Trophoblast cell (in vitro differentiated cells and primary cell): ENCODE measurements around the gene PTPRT.

Experiments
- DNase-seq, 2 donors: peaks; one replicate each; pipeline ENCODE4 v3.0.0-alpha.2; 2016
- H2AFZ ChIP-seq: 2 replicates; pipeline ENCODE4 v1.6.1; 2013; ENCODE audit warnings: low read length, moderate library complexity, mild to moderate bottlenecking; ENCODE audit not compliant: insufficient read depth, poor library complexity
- H2AK5ac ChIP-seq: 2 replicates; pipeline ENCODE4 v1.6.1; 2013; ENCODE audit warnings: mild to moderate bottlenecking, low read length
- H2BK120ac ChIP-seq: 2 replicates; pipeline ENCODE4 v1.6.1; 2013; ENCODE audit warnings: low read length, mild to moderate bottlenecking, moderate library complexity; ENCODE audit not compliant: insufficient read depth, poor library complexity
- H2BK12ac ChIP-seq: 2 replicates; pipeline ENCODE4 v1.6.1; 2013; ENCODE audit warnings: mild to moderate bottlenecking, low read length, moderate library complexity
- H2BK5ac ChIP-seq: 2 replicates; pipeline ENCODE4 v1.6.1; 2013; ENCODE audit warnings: low read length, low read depth, moderate library complexity, mild to moderate bottlenecking; ENCODE audit not compliant: poor library complexity
- H3K14ac ChIP-seq: 2 replicates; pipeline ENCODE4 v1.6.1; 2013; ENCODE audit warnings: mild to moderate bottlenecking, low read length
- H3K18ac ChIP-seq: 2 replicates; pipeline ENCODE4 v1.6.1; 2013; ENCODE audit warnings: mild to moderate bottlenecking, low read length
- H3K23ac ChIP-seq: 2 replicates; pipeline ENCODE4 v1.6.1; 2013; ENCODE audit warnings: low read length
- H3K27ac ChIP-seq: 2 replicates; pipeline ENCODE4 v1.5.1; 2013; ENCODE audit warnings: low read depth, mild to moderate bottlenecking, inconsistent platforms, low read length, moderate library complexity
- H3K27me3 ChIP-seq: 2 replicates; pipeline ENCODE4 v1.6.1; 2013; ENCODE audit warnings: inconsistent platforms, mild to moderate bottlenecking, low read length, moderate library complexity; ENCODE audit not compliant: insufficient read depth
- H3K36me3 ChIP-seq, 2 experiments: 1 replicate in 1 of 2; 2 replicates in 1 of 2; pipeline ENCODE4 v1.6.1; 2013; ENCODE audit warnings: low read length in 2 of 2, mild to moderate bottlenecking in 2 of 2, moderate library complexity in 1 of 2; ENCODE audit not compliant: insufficient read depth in 2 of 2, control insufficient read depth in 1 of 2
- H3K4ac ChIP-seq: 2 replicates; pipeline ENCODE4 v1.6.1; 2013; ENCODE audit warnings: low read depth, mild to moderate bottlenecking, low read length, moderate library complexity
- H3K4me1 ChIP-seq, 2 experiments: 1 replicate in 1 of 2; 2 replicates in 1 of 2; pipeline ENCODE4 v1.6.1; 2013; ENCODE audit warnings: low read length in 2 of 2, mild to moderate bottlenecking in 2 of 2, moderate library complexity in 1 of 2; ENCODE audit not compliant: insufficient read depth in 2 of 2, control insufficient read depth in 1 of 2
- H3K4me2 ChIP-seq: 2 replicates; pipeline ENCODE4 v1.6.1; 2013; ENCODE audit warnings: inconsistent platforms, mild to moderate bottlenecking, low read length, moderate library complexity
- H3K4me3 ChIP-seq: 2 replicates; pipeline ENCODE4 v1.5.1; 2013; ENCODE audit warnings: mild to moderate bottlenecking, low read depth, low read length, inconsistent platforms
- H3K79me1 ChIP-seq: one replicate; pipeline ENCODE4 v1.6.1; 2013; ENCODE audit warnings: low read length
- H3K79me2 ChIP-seq: 2 replicates; pipeline ENCODE4 v1.6.1; 2013; ENCODE audit warnings: low read length, mild to moderate bottlenecking; ENCODE audit not compliant: control insufficient read depth, insufficient read depth, poor library complexity
- H3K9ac ChIP-seq: 2 replicates; pipeline ENCODE4 v1.6.1; 2013; ENCODE audit warnings: mild to moderate bottlenecking, low read length
- H3K9me3 ChIP-seq: 2 replicates; pipeline ENCODE4 v1.6.1; 2013; ENCODE audit warnings: low read depth, mild to moderate bottlenecking, control low read depth, inconsistent platforms, low read length; ENCODE audit not compliant: insufficient read depth
- H4K12ac ChIP-seq: 2 replicates; pipeline ENCODE4 v1.6.1; 2013; ENCODE audit warnings: low read depth, mild to moderate bottlenecking, low read length, moderate library complexity
- H4K8ac ChIP-seq: 2 replicates; pipeline ENCODE4 v1.6.1; 2013; ENCODE audit warnings: low read depth, mild to moderate bottlenecking, low read length, moderate library complexity
- H4K91ac ChIP-seq: one replicate; pipeline ENCODE4 v1.6.1; 2013; ENCODE audit warnings: low read depth, mild to moderate bottlenecking, low read length, moderate library complexity
- WGBS: extraction: QIAGEN DNeasy Blood & Tissue Kit; methylation state at CpG from one replicate; pipeline ENCODE4 v1.1.7; 2013; ENCODE audit warnings: missing lambda C conversion rate; ENCODE audit not compliant: insufficient read length, insufficient coverage; ENCODE audit errors: extremely low coverage; 5-methylcytosine and 5-hydroxymethylcytosine counted together

PTPRT gene

DNA sequence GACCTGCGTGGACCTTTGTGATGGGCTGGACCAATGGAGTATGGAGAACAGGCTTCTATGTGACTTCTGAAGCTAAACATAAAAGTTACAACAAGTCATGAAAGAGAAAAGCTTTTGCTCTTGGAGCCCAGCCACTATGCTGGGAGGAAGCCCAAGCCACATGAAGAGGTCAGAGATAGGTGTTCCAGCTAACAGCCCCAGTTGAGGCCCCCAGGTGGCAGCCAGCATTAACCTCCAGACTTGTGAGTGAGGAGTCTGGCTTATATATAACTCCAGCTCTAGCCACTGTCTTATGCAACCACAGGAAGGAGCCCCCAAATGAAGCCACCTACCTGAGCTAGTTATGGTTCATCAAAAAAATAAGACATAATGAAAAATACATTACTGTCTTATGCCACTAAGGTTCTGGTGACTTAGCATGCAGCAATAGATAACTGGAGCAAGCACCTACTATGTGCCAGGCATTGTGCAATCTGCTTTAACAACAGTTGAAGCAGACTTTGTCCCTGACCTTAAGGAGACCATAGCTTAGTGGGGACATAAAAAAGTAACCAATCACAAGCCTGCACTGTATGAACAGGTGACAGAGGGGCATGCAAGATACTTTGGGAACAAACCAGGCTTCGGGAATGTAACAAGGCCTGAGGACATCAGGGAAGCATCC, 599.6 kb downstream of the PTPRT start:
- H3K9ac ChIP-seq: no peak overlapping the region
- no peak overlapping the region for H2BK120ac ChIP-seq
- no peak overlapping the region for H2BK5ac ChIP-seq
- no peak overlapping the region for H3K18ac ChIP-seq
- H3K36me3 ChIP-seq: no peaks in the 10 kb centered on the region
- H3K4me3 ChIP-seq: no peak overlapping the region
- H3K4ac ChIP-seq: no peak overlapping the region
- no peak overlapping the region for H3K4me2 ChIP-seq
- no peak for DNase-seq
- no peak overlapping the region for H4K12ac ChIP-seq
- H2BK12ac ChIP-seq: no peak overlapping the region
- H3K23ac ChIP-seq: no peak overlapping the region
- no peak overlapping the region for H2AFZ ChIP-seq
- WGBS: no CpG with 5 or more reads among the region's 2 CpGs
- H3K79me2 ChIP-seq: no peaks in the 10 kb centered on the region
- no peak overlapping the region for H3K14ac ChIP-seq
- H3K27me3 ChIP-seq: no peaks in the 10 kb centered on the region
- no peak overlapping the region for H2AK5ac ChIP-seq
- H3K27ac ChIP-seq: no peak overlapping the region
- peaks cover 2% of the 10 kb centered on the region for H3K9me3 ChIP-seq
- H4K91ac ChIP-seq: no peak overlapping the region
- no peaks in the 10 kb centered on the region for H3K79me1 ChIP-seq
- no peak overlapping the region for H4K8ac ChIP-seq
- H3K4me1 ChIP-seq: peaks cover 0 to 2% of the 10 kb centered on the region in 2 experiments

DNA sequence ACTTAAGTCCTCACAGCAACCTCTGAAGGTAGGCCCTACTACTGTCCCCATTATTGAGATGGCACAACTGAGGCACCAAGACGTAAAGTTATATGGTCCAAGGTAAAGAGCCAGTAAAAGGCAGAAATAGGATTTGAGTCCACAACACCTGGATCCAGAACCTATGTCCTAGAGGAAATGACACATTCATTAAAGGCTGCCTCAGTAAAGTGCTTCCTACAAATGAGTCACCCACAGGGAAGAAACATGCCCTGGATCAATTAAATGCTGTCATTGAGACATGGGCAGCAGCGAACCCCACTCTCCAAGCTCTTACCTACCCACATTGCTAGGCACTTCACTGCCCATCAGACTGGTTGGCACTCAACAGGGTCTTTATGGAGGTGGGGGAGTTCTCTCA, 600.9 kb downstream of the PTPRT start:
- Histone ChIP-seq H3K9me3 (peaks cover 2% of the 10 kb centered on the region), H3K79me1 (no peaks in the 10 kb centered on the region), H3K14ac (no peak overlapping the region), H4K12ac (no peak overlapping the region), H3K27ac (no peak overlapping the region), H2AK5ac (no peak overlapping the region), H3K23ac (no peak overlapping the region), H3K36me3 (no peaks in the 10 kb centered on the region), H2BK12ac (no peak overlapping the region), H3K4ac (no peak overlapping the region), H3K9ac (no peak overlapping the region), H3K4me1 (peaks cover 0 to 2% of the 10 kb centered on the region in 2 experiments), H3K4me3 (no peak overlapping the region), H2BK120ac (no peak overlapping the region), H2AFZ (no peak overlapping the region), H3K79me2 (no peaks in the 10 kb centered on the region), H3K18ac (no peak overlapping the region), H4K8ac (no peak overlapping the region), H3K4me2 (no peak overlapping the region), H3K27me3 (no peaks in the 10 kb centered on the region), H2BK5ac (no peak overlapping the region), H4K91ac (no peak overlapping the region)
- WGBS: no CpG with 5 or more reads among the region's 2 CpGs
- no peak for DNase-seq

- H2BK12ac ChIP-seq: no peak overlapping the region
- H3K36me3 ChIP-seq: no peaks in the 10 kb centered on the region
- no peak overlapping the region for H2AK5ac ChIP-seq
- H2AFZ ChIP-seq: no peak overlapping the region
- no peak overlapping the region for H3K9ac ChIP-seq
- H3K4me1 ChIP-seq: peaks cover 0 to 2% of the 10 kb centered on the region in 2 experiments
- H2BK120ac ChIP-seq: no peak overlapping the region
- no peak overlapping the region for H4K12ac ChIP-seq
- H3K27ac ChIP-seq: no peak overlapping the region
- no peak for DNase-seq
- H3K4me3 ChIP-seq: no peak overlapping the region
- WGBS: no CpG with 5 or more reads among the region's 7 CpGs
- H3K23ac ChIP-seq: no peak overlapping the region
- no peak overlapping the region for H3K4ac ChIP-seq
- H3K14ac ChIP-seq: no peak overlapping the region
- H3K79me1 ChIP-seq: no peaks in the 10 kb centered on the region
- no peak overlapping the region for H3K4me2 ChIP-seq
- no peak overlapping the region for H4K8ac ChIP-seq
- no peaks in the 10 kb centered on the region for H3K79me2 ChIP-seq
- H3K18ac ChIP-seq: no peak overlapping the region
- no peak overlapping the region for H2BK5ac ChIP-seq
- no peak overlapping the region for H4K91ac ChIP-seq
- H3K27me3 ChIP-seq: no peaks in the 10 kb centered on the region
- H3K9me3 ChIP-seq: peaks cover 2% of the 10 kb centered on the region
Observed at GRCh38 chr20:42587427-42587826, 602.3 kb downstream of the PTPRT start.

DNA sequence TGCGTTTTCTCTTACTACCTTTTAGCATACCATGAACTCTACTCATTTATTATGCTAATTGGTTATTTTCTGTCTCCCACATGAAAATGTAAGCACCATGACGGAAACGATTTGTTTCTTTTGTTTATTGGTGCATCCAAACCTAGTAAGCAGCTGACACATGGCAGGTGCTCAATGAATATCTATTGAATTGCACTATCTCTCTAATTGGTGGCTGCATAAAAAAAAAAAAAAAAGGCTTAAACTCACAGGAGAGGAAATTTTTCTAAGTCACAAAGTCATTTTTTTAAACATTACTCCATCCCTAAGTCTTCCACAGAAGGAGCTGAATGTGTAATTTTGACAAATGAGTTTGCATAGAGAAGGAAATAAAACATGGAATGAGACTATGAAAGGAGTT, 608.4 kb downstream of the PTPRT start:
- Histone ChIP-seq H3K4me3 (no peak overlapping the region), H3K79me2 (no peaks in the 10 kb centered on the region), H3K9ac (no peak overlapping the region), H3K27ac (no peak overlapping the region), H3K9me3 (no peaks in the 10 kb centered on the region), H3K4me1 (no peaks in the 10 kb centered on the region), H2BK120ac (no peak overlapping the region), H4K12ac (no peak overlapping the region), H3K79me1 (no peaks in the 10 kb centered on the region), H3K27me3 (no peaks in the 10 kb centered on the region), H2BK5ac (no peak overlapping the region), H4K8ac (no peak overlapping the region), H3K4me2 (no peak overlapping the region), H3K36me3 (no peaks in the 10 kb centered on the region), H4K91ac (no peak overlapping the region), H2AFZ (no peak overlapping the region), H3K4ac (no peak overlapping the region), H2AK5ac (no peak overlapping the region), H2BK12ac (no peak overlapping the region), H3K23ac (no peak overlapping the region), H3K18ac (no peak overlapping the region), H3K14ac (no peak overlapping the region)
- no CpG with 5 or more reads among the region's 3 CpGs for WGBS
- no peak for DNase-seq
